ENCODE data around the gene MIEF2. TPM values are rescaled to one million over a fixed set of nuclear protein-coding genes. Genes with fewer than 3 reads are reported as not detected.

Gene MIEF2
- polyA plus RNA-seq, 3 donors, result 3.5 to 6.1 (median 4.9) TPM

- H3K27me3 ChIP-seq (ENCODE audit: control insufficient read depth in 2 of 2, insufficient read depth in 2 of 2, low read length in 2 of 2), result no peaks in the 10 kb centered on the region
Observed at GRCh38 chr17:18277076-18277475, 16.6 kb downstream of the MIEF2 start.

GRCh38 chr17:18278867-18279266, 18.4 kb downstream of the MIEF2 start:
- Histone ChIP-seq H3K9ac (ENCODE audit: insufficient read depth, low read length, poor library complexity, severe bottlenecking) (no peak overlapping the region), H3K27me3 (ENCODE audit: control insufficient read depth in 2 of 2, insufficient read depth in 2 of 2, low read length in 2 of 2) (no peaks in the 10 kb centered on the region), H3K4me3 (replicated peaks in 1 of 3; ENCODE audit: low read depth in 2 of 3, low read length in 3 of 3) (no peak overlapping the region), H2AFZ (ENCODE audit: insufficient read depth, low read depth, low read length, poor library complexity, severe bottlenecking) (no peak overlapping the region), H3K4me1 (ENCODE audit: control insufficient read depth in 1 of 2, insufficient read depth in 2 of 2, low read length in 2 of 2) (no peaks in the 10 kb centered on the region), H3K4me2 (replicated peaks; ENCODE audit: extremely low read depth, low read length, poor library complexity, severe bottlenecking) (no peak overlapping the region), H4K20me1 (ENCODE audit: insufficient read depth, low read length) (peaks cover 7% of the 10 kb centered on the region), H3K36me3 (replicated peaks in 1 of 2; ENCODE audit: control insufficient read depth in 1 of 2, insufficient read depth in 2 of 2, low read length in 2 of 2) (peaks cover 83 to 97% of the 10 kb centered on the region in 2 donors), H3K27ac (ENCODE audit: low read depth in 1 of 2, low read length in 2 of 2) (no peak overlapping the region), H3K79me2 (ENCODE audit: insufficient read depth, low read length) (no peaks in the 10 kb centered on the region), H3K9me3 (replicated peaks in 1 of 2; ENCODE audit: control insufficient read depth in 1 of 2, insufficient read depth in 1 of 2, low read length in 2 of 2) (no peaks in the 10 kb centered on the region)
- no peaks in the 10 kb centered on the region for H3K9me3 Mint-ChIP-seq
- H3K4me3 Mint-ChIP-seq, result no peak overlapping the region
- DNase-seq, result no peak
- no peak overlapping the region for H3K27ac Mint-ChIP-seq
- H3K27me3 Mint-ChIP-seq (ENCODE audit: low read depth in 3 of 3), result peaks cover 0 to 1% (median 1%) of the 10 kb centered on the region in 3 donors
- H3K4me1 Mint-ChIP-seq, result no peaks in the 10 kb centered on the region
- intact Hi-C loops (cut with micrococcal nuclease), result no loop called here
- WGBS (ENCODE audit: insufficient coverage), result 100% methylated on average over 1 of the region's 3 CpGs
- peaks cover 76 to 98% of the 10 kb centered on the region in 2 donors for H3K36me3 Mint-ChIP-seq
- TF ChIP-seq CTCF (IDR thresholded peaks at IDR 0.05), result no peak

More at GRCh38 chr17:18277076-18277475, 16.6 kb downstream of the MIEF2 start:
- no peak overlapping the region for H3K9ac ChIP-seq (ENCODE audit: insufficient read depth, low read length, poor library complexity, severe bottlenecking)
- WGBS (ENCODE audit: insufficient coverage), result no CpG with 5 or more reads among the region's 1 CpG
- peaks cover 80 to 96% of the 10 kb centered on the region in 2 donors for H3K36me3 ChIP-seq (replicated peaks in 1 of 2; ENCODE audit: control insufficient read depth in 1 of 2, insufficient read depth in 2 of 2, low read length in 2 of 2)
- peaks cover 7% of the 10 kb centered on the region for H4K20me1 ChIP-seq (ENCODE audit: insufficient read depth, low read length)
- Mint-ChIP-seq H3K27ac (peak overlapping the region in 1 of 7 donors; percentile 60), H3K27me3 (ENCODE audit: low read depth in 3 of 3) (peaks cover 0 to 1% (median 1%) of the 10 kb centered on the region in 3 donors), H3K9me3 (no peaks in the 10 kb centered on the region), H3K4me1 (no peaks in the 10 kb centered on the region), H3K36me3 (peaks cover 68 to 93% of the 10 kb centered on the region in 2 donors), H3K4me3 (no peak overlapping the region)
- no peaks in the 10 kb centered on the region for H3K4me1 ChIP-seq (ENCODE audit: control insufficient read depth in 1 of 2, insufficient read depth in 2 of 2, low read length in 2 of 2)
- H3K27ac ChIP-seq (ENCODE audit: low read depth in 1 of 2, low read length in 2 of 2), result peak overlapping the region in 1 of 2 donors; percentile 16
- no peak overlapping the region for H2AFZ ChIP-seq (ENCODE audit: insufficient read depth, low read depth, low read length, poor library complexity, severe bottlenecking)
- no peak overlapping the region for H3K4me2 ChIP-seq (replicated peaks; ENCODE audit: extremely low read depth, low read length, poor library complexity, severe bottlenecking)
- no peaks in the 10 kb centered on the region for H3K79me2 ChIP-seq (ENCODE audit: insufficient read depth, low read length)
- no peak for TF ChIP-seq CTCF (IDR thresholded peaks at IDR 0.05)
- no peak for DNase-seq
- no peak overlapping the region for H3K4me3 ChIP-seq (replicated peaks in 1 of 3; ENCODE audit: low read depth in 2 of 3, low read length in 3 of 3)
- intact Hi-C loops (cut with micrococcal nuclease), result no loop called here
- no peaks in the 10 kb centered on the region for H3K9me3 ChIP-seq (replicated peaks in 1 of 2; ENCODE audit: control insufficient read depth in 1 of 2, insufficient read depth in 1 of 2, low read length in 2 of 2)
